Loucy (cell line): ENCODE results near the gene ZKSCAN4.

ENCODE experiments used
- H2AFZ ChIP-seq: fragments of 200-600 bp; sonication (generic); 2 replicates; pipeline ENCODE4 v1.6.0; 2016; ENCODE audit warnings: antibody characterized with exemption, mild to moderate bottlenecking, low read length, moderate library complexity
- H3F3A ChIP-seq: fragments of 200-600 bp; 2 replicates; pipeline ENCODE4 v1.6.0; 2016; ENCODE audit warnings: antibody characterized with exemption, low read depth, mild to moderate bottlenecking
- H3K27me3 ChIP-seq: fragments of 200-600 bp; sonication (generic); 2 replicates; pipeline ENCODE4 v1.6.1; 2014; ENCODE audit warnings: low read length, mild to moderate bottlenecking; ENCODE audit not compliant: insufficient read depth, poor library complexity, severe bottlenecking
- H3K36me3 ChIP-seq: fragments of 200-600 bp; sonication (generic); 2 replicates; pipeline ENCODE4 v1.6.1; 2016; ENCODE audit warnings: low read length; ENCODE audit not compliant: insufficient read depth
- H3K4me1 ChIP-seq: fragments of 200-600 bp; sonication (generic); 2 replicates; pipeline ENCODE4 v1.5.1; 2014; ENCODE audit warnings: low read length, mild to moderate bottlenecking; ENCODE audit not compliant: insufficient read depth, poor library complexity, severe bottlenecking
- H3K4me2 ChIP-seq: fragments of 200-600 bp; sonication (generic); 2 replicates; pipeline ENCODE4 v1.6.0; 2014; ENCODE audit warnings: antibody characterized with exemption, low read length, low read depth, mild to moderate bottlenecking; ENCODE audit not compliant: poor library complexity, severe bottlenecking
- H3K4me3 ChIP-seq: fragments of 200-600 bp; sonication (generic); 2 replicates; pipeline ENCODE4 v1.5.1; 2014; ENCODE audit warnings: low read length, mild to moderate bottlenecking, mixed read lengths; ENCODE audit not compliant: poor library complexity, severe bottlenecking
- H3K79me2 ChIP-seq: fragments of 200-600 bp; sonication (generic); 2 replicates; pipeline ENCODE4 v1.6.1; 2014; ENCODE audit warnings: low read length; ENCODE audit not compliant: insufficient read depth
- H3K9ac ChIP-seq: fragments of 200-600 bp; sonication (generic); 2 replicates; pipeline ENCODE4 v1.6.0; 2014; ENCODE audit warnings: mild to moderate bottlenecking, low read depth, low read length, moderate library complexity; ENCODE audit not compliant: poor library complexity, severe bottlenecking
- H3K9me2 ChIP-seq: fragments of 200-600 bp; sonication (generic); replicated peaks from 2 replicates; pipeline ENCODE4 v1.6.1; 2016; ENCODE audit warnings: low read depth, low read length, mixed read lengths
- H3K9me3 ChIP-seq: fragments of 200-600 bp; sonication (generic); 2 replicates; pipeline ENCODE4 v1.6.1; 2014; ENCODE audit warnings: mild to moderate bottlenecking, antibody characterized with exemption, low read length, low read depth; ENCODE audit not compliant: insufficient read depth
- H4K20me1 ChIP-seq: fragments of 200-600 bp; sonication (generic); 2 replicates; pipeline ENCODE4 v1.6.0; 2014; ENCODE audit warnings: antibody characterized with exemption, low read length, mild to moderate bottlenecking; ENCODE audit not compliant: insufficient read depth, poor library complexity, severe bottlenecking
- EZH2phosphoT487 ChIP-seq: fragments of 200-600 bp; IDR thresholded peaks from 2 replicates; pipeline ENCODE4 v1.6.1; 2018; ENCODE audit warnings: antibody characterized with exemption, mild to moderate bottlenecking, moderate library complexity, borderline replicate concordance
- TF ChIP-seq, protein P1 (sequence below): fragments of 200-600 bp; sonication (generic); conservative IDR thresholded peaks from 2 replicates; pipeline ENCODE4 v1.5.1; 2014; ENCODE audit warnings: mild to moderate bottlenecking, antibody characterized with exemption, low read length

Gene ZKSCAN4

DNA sequence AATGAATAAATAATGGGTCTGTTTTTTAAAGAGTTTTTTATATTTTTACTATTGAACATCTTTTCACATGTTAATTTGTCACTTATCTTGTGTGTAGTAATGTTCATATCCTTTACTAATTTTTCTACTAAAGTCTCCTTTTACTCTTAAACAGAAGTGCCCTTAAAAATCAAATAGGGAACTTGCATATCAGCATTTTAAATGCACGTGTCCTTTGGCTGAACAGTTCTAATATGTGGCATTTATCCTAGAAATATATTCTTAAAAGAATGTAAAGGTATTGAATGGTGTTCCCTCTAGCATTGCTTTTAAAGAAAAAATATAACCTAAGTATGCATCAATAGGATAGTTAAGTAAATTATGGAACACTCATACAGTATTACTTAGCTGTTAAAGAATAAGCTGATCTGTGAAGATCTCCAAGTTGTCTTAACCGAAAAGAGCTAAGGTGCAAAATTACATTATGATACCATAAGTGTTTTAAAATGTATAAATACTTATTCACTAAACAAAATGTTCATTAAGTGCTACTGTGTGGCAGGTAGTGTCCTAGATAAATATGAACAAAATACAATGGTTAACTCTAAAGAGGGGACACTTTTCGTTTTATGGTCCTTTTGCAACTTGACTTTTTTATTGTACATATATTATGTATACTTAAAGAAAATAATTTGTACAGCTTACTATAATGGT is 28.7 kb upstream of the ZKSCAN4 start:
- no peak for TF ChIP-seq EZH2phosphoT487
- TF ChIP-seq, protein P1, sequence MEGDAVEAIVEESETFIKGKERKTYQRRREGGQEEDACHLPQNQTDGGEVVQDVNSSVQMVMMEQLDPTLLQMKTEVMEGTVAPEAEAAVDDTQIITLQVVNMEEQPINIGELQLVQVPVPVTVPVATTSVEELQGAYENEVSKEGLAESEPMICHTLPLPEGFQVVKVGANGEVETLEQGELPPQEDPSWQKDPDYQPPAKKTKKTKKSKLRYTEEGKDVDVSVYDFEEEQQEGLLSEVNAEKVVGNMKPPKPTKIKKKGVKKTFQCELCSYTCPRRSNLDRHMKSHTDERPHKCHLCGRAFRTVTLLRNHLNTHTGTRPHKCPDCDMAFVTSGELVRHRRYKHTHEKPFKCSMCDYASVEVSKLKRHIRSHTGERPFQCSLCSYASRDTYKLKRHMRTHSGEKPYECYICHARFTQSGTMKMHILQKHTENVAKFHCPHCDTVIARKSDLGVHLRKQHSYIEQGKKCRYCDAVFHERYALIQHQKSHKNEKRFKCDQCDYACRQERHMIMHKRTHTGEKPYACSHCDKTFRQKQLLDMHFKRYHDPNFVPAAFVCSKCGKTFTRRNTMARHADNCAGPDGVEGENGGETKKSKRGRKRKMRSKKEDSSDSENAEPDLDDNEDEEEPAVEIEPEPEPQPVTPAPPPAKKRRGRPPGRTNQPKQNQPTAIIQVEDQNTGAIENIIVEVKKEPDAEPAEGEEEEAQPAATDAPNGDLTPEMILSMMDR, result no peak

DNA sequence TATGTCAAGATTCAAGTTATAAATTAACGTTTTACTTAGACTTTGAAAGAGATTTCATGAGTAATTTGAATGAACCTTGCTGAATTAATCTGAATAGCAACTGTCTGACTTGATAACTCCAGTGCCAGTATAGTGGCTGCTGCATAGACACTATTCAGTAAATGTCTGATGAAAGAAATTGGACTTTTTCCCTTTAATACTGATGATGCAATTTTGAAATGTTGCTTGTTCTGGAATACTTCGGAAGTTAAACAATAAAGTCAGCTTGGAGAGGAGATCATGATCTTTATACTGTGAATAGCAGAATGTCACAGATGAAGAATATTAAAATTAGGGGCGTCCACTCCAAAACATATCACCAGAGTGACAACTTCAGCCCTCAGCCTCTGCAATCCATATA is 25.7 kb upstream of the ZKSCAN4 start:
- peaks cover 12% of the 10 kb centered on the region; the same call in 1 of the 2 replicates for H3K79me2 ChIP-seq
- H3F3A ChIP-seq, result no peaks in the 10 kb centered on the region
- H2AFZ ChIP-seq, result no peak overlapping the region
- peaks cover 31% of the 10 kb centered on the region; the same call in 1 of the 2 replicates for H3K36me3 ChIP-seq
- H3K4me3 ChIP-seq, result no peak overlapping the region
- no peaks in the 10 kb centered on the region for H3K9me3 ChIP-seq
- no peaks in the 10 kb centered on the region for H3K4me1 ChIP-seq
- H3K9me2 ChIP-seq, result no peaks in the 10 kb centered on the region
- TF ChIP-seq, protein P1, result no peak
- no peak for TF ChIP-seq EZH2phosphoT487
- H3K4me2 ChIP-seq, result no peak overlapping the region
- no peak overlapping the region for H3K9ac ChIP-seq
- no peaks in the 10 kb centered on the region for H3K27me3 ChIP-seq
- no peaks in the 10 kb centered on the region for H4K20me1 ChIP-seq

More for the DNA sequence above, 28.7 kb upstream of the ZKSCAN4 start:
- Histone ChIP-seq H3K79me2 (peaks cover 25% of the 10 kb centered on the region; the same call in 1 of the 2 replicates), H3K9ac (peak overlapping the region; percentile 79), H3K4me3 (peak overlapping the region; percentile 83), H3F3A (no peaks in the 10 kb centered on the region), H2AFZ (peak overlapping the region; percentile 89), H3K36me3 (peaks cover 17% of the 10 kb centered on the region; the same call in 1 of the 2 replicates), H3K4me2 (peak overlapping the region; percentile 66), H3K9me2 (no peaks in the 10 kb centered on the region), H3K27me3 (no peaks in the 10 kb centered on the region), H3K9me3 (no peaks in the 10 kb centered on the region), H4K20me1 (no peaks in the 10 kb centered on the region), H3K4me1 (peaks cover 23% of the 10 kb centered on the region)

DNA sequence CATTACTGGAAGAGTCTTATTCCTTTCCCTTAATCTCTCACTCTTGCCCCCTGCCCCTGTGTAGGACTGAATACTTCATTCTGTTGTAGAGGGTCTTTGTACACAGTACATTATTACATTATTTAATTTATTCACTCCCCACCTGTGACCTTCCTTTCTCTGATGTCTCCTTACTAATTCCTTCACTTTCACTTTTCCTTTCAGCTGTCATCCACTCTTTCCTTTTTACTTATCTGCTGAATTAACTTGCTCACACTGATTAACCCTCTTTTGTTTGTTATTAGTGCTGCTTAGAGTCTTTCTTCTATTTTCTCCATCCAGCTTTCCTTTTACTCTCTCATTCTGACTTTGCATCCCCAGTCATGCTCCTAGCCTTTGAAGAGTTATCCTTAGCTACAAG is 22.8 kb upstream of the ZKSCAN4 start:
- Histone ChIP-seq H3K4me1 (no peaks in the 10 kb centered on the region), H3K9ac (no peak overlapping the region), H4K20me1 (no peaks in the 10 kb centered on the region), H3K79me2 (0 out of 2 replicates have a peak, but pooled peaks cover 8% of the 10 kb centered on the region), H2AFZ (no peak overlapping the region), H3K9me2 (no peaks in the 10 kb centered on the region), H3K36me3 (peaks cover 42% of the 10 kb centered on the region; the same call in 1 of the 2 replicates), H3K27me3 (no peaks in the 10 kb centered on the region), H3K4me3 (no peak overlapping the region), H3K4me2 (no peak overlapping the region), H3K9me3 (no peaks in the 10 kb centered on the region), H3F3A (no peaks in the 10 kb centered on the region)
- TF ChIP-seq, protein P1, result no peak
- TF ChIP-seq EZH2phosphoT487, result no peak
